ENCODE data around the gene KLHL8.

DNA sequence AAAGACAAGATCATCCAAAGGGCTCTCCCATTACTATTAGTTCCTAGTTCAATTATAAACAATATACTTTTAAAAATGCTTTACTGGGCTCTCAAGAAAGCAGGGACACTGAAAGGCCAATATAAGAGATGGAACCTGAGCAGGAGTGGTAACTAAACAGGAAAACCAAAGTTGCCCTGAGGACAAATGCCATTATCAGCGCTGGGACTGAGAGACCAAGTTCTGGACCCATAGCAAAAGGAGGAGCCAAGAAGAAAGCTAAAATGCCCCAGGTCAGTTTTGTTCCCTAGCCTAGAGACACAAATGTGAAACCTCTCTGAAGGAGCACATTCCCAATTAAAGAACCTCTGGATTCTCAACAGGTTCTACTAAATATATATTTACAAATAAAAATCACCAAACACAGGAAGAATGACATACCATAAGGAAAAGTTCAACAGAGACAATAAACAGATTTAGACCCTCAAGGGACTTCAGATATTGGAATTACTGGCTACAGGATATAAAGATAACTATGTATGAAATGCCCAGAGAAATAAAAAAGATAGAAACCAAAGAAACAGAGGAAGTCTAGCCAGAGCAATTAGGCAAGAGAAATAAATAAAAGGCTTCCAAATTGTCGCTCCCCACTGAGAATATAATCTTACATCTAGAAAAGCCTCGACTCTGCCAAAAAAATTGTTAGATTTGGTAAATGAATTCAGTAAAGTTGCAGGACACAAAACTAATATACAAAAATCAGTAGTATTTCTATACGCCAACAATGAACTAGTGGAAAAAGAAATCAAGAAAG, 67.1 kb downstream of the KLHL8 start:
- TF ChIP-seq CTCF (IDR thresholded peaks at IDR 0.05; ENCODE audit: low read depth, low read length, poor library complexity, severe bottlenecking), result no peak
- TF ChIP-seq EZH2phosphoT487 (IDR thresholded peaks at IDR 0.05; ENCODE audit: borderline replicate concordance, low read length), result no peak

Measured in DOHH2 (cell line).